Lung (tissue), 12 donors: Measurements from ENCODE around the gene OR51A2. TPM values are rescaled to one million over a fixed set of nuclear protein-coding genes. Genes with fewer than 3 reads are reported as not detected.

ENCODE experiments used
- ATAC-seq: fragments of 200-7000 bp; cut with Tn5 transposase; one replicate; pipeline ENCODE4 v1.9.1; 2020; ENCODE audit warnings: moderate number of reproducible peaks; ENCODE audit not compliant: insufficient read depth, low FRiP score
- DNase-seq, 3 donors: peaks; one replicate each; pipeline ENCODE4 v3.0.0-alpha.2; 2013 to 2017
- H3K27ac ChIP-seq, 2 donors: one replicate each; pipeline ENCODE4 v1.5.1; 2013; ENCODE audit warnings: mild to moderate bottlenecking in 2 of 2, moderate library complexity in 2 of 2, control low read depth in 1 of 2, inconsistent platforms in 1 of 2, low read depth in 1 of 2, low read length in 1 of 2
- H3K27me3 ChIP-seq, 3 donors: one replicate each; pipeline ENCODE4 v1.5.1; 2013; ENCODE audit warnings: low read length in 2 of 3; ENCODE audit not compliant: control insufficient read depth in 3 of 3, insufficient read depth in 3 of 3
- H3K36me3 ChIP-seq, 4 donors: one replicate each; pipeline ENCODE4 v1.5.1; 2013; ENCODE audit warnings: low read length in 4 of 4, mild to moderate bottlenecking in 1 of 4, moderate library complexity in 1 of 4; ENCODE audit not compliant: control insufficient read depth in 4 of 4, insufficient read depth in 4 of 4
- H3K4me1 ChIP-seq, 5 donors: one replicate each; pipeline ENCODE4 v1.5.1; 2013; ENCODE audit warnings: low read length in 5 of 5, mild to moderate bottlenecking in 2 of 5, moderate library complexity in 1 of 5; ENCODE audit not compliant: control insufficient read depth in 5 of 5, insufficient read depth in 5 of 5
- H3K4me3 ChIP-seq: one replicate; pipeline ENCODE4 v1.5.1; 2013; ENCODE audit warnings: mild to moderate bottlenecking, control low read depth, moderate library complexity
- H3K9ac ChIP-seq, 2 donors: one replicate each; pipeline ENCODE4 v1.5.1; 2013; ENCODE audit warnings: low read length in 2 of 2, control low read depth in 1 of 2; ENCODE audit not compliant: insufficient read depth in 1 of 2
- H3K9me3 ChIP-seq, 4 donors: one replicate each; pipeline ENCODE4 v1.5.1; 2013; ENCODE audit warnings: low read length in 3 of 4, mild to moderate bottlenecking in 1 of 4, moderate library complexity in 1 of 4; ENCODE audit not compliant: control insufficient read depth in 4 of 4, insufficient read depth in 3 of 4
- WGBS, 2 donors: extraction: QIAGEN DNeasy Blood & Tissue Kit; methylation state at CpG; one replicate each; pipeline ENCODE4 v1.1.7; 2013; 5-methylcytosine and 5-hydroxymethylcytosine counted together
- polyA plus RNA-seq, 2 donors: library from polyadenylated mRNA; stranded (reverse); fragments of 200-250 nt; gene quantifications; one replicate each; pipeline ENCODE4 v1.2.1, GENCODE V29; 2013
- total RNA-seq, 2 donors: library from RNA; depleted of rRNA in 1 of 2; stranded (reverse); fragments of >200 nt in 1 of 2; gene quantifications; one replicate each; pipeline ENCODE4 v1.2.1, GENCODE V29; 2014 to 2021
- TF ChIP-seq, protein P1 (sequence below): IDR thresholded peaks from 2 replicates; pipeline ENCODE4 v1.5.1; 2012; ENCODE audit warnings: mild to moderate bottlenecking; ENCODE audit errors: control extremely low read depth, extremely low read depth
- donor health status: control.
- donor health status: control.
- donor health status: Bipolar disorder and iron deficiency.
- donor health status: healthy.
- donor health status: DM: yes; HTN: yes; CAD: no.

Gene OR51A2
- total and polyA plus RNA-seq, 4 donors = not detected

DNA sequence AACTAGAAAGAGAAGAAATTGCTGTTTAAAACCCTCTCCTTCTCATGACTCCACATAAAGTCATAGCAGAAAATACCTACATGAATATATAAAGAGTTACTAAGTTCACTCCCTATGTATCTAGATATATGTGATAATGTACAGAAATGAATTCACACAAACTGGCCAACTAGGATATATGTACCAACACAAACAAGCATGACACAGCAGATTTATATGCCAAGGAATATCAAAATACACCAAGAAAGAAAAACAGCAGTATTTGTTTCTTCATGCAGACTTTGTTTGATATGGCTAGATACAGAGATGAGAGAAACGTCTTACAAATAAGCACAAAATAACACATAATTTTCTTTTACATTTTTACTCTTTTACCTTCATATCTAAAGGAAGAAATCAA is 33.2 kb downstream of the OR51A2 start:
- Histone ChIP-seq H3K36me3 (no peaks in the 10 kb centered on the region), H3K4me1 (no peaks in the 10 kb centered on the region), H3K27me3 (no peaks in the 10 kb centered on the region), H3K9ac (no peak overlapping the region), H3K27ac (no peak overlapping the region), H3K4me3 (no peak overlapping the region), H3K9me3 (peaks cover 0 to 3% (median 0%) of the 10 kb centered on the region in 4 donors)
- WGBS, 2 donors = 67 to 69% methylated on average over 1 of the region's 1 CpG
- no peak for ATAC-seq
- DNase-seq = no peak
- TF ChIP-seq, protein P1, sequence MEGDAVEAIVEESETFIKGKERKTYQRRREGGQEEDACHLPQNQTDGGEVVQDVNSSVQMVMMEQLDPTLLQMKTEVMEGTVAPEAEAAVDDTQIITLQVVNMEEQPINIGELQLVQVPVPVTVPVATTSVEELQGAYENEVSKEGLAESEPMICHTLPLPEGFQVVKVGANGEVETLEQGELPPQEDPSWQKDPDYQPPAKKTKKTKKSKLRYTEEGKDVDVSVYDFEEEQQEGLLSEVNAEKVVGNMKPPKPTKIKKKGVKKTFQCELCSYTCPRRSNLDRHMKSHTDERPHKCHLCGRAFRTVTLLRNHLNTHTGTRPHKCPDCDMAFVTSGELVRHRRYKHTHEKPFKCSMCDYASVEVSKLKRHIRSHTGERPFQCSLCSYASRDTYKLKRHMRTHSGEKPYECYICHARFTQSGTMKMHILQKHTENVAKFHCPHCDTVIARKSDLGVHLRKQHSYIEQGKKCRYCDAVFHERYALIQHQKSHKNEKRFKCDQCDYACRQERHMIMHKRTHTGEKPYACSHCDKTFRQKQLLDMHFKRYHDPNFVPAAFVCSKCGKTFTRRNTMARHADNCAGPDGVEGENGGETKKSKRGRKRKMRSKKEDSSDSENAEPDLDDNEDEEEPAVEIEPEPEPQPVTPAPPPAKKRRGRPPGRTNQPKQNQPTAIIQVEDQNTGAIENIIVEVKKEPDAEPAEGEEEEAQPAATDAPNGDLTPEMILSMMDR = no peak

DNA sequence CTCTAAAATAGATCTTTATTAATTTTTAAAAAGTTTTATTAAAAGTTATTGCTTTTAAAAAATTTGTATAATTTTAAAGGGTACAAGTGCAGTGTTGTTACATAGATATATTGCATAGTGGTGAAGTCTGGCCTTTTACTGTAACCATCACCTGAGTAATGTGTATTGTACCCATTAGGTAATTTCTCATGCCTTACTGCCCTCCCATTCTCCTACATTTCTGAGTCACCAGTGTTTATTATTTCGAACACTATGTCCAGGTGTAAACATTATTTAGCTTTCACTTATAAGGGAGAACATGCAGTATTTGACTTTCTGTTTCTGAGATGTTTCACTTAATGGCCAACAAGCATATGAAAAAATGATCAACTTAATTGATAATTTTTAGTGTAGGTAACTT is 33.7 kb downstream of the OR51A2 start:
- 75 to 76% methylated on average over 1 of the region's 1 CpG for WGBS, 2 donors
- Histone ChIP-seq H3K27ac (no peak overlapping the region), H3K4me1 (no peaks in the 10 kb centered on the region), H3K27me3 (no peaks in the 10 kb centered on the region), H3K4me3 (no peak overlapping the region), H3K9me3 (peaks cover 0 to 3% (median 0%) of the 10 kb centered on the region in 4 donors), H3K36me3 (no peaks in the 10 kb centered on the region), H3K9ac (no peak overlapping the region)
- TF ChIP-seq, protein P1 = no peak
- ATAC-seq (no peak), DNase-seq (no peak)

DNA sequence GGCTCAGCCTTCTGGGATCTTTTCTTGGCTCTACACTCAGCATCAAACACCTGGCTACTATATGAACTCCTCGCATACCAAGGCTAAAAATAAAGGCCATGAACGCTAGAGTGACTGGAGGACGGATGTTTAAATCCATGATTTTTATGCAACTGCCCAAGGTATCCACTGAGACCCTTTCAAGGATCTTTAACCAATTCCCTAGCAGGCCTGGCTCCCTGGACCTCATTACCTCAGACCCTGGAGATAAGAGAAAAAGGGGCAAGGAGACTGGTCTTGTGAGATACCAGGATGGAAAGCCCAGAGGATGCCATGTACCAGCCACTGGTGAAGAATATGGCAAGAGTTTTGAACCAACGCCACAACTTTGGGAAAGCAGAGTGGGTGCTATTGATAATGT is 36.3 kb downstream of the OR51A2 start, which contains the start of gene OR51G2:
Gene OR51G2, minus strand, starts transcription at position 101 of the 400 bp plus-strand sequence. CDS start 3,687 bp downstream, outside the sequence.
- WGBS, 2 donors = 87 to 93% methylated on average over 4 of the region's 4 CpGs
- no peak within 1 kb of the TSS for H3K27ac ChIP-seq
- no peak within 1 kb of the TSS for H3K9ac ChIP-seq
- H3K36me3 ChIP-seq = no peaks in the 10 kb centered on the region
- TF ChIP-seq, protein P1 = no peak
- H3K27me3 ChIP-seq = no peaks in the 10 kb centered on the region
- no peak for DNase-seq
- no peak within 1 kb of the TSS for H3K4me3 ChIP-seq
- no peaks in the 10 kb centered on the region for H3K4me1 ChIP-seq
- H3K9me3 ChIP-seq = peaks cover 0 to 3% (median 1%) of the 10 kb centered on the region in 4 donors
- no peak for ATAC-seq

DNA sequence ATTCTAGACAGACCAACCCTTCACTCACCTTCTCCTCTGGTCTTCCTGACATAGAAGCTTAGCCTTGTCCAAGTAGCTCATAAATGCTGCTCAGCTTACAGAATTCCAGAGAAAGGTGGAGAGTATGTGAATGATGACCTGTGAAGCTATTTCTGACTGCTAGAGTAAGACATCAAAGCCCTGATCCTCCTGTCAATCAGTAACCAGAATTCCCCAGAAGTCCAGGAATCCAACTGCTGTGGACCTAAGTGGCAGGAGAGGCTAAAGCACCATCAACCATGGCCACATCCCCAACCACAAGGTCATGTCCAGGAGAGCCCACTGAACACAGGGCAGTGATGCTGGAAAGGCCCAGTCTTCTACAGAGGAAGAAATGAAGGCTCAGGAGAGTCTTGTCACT is 38.9 kb downstream of the OR51A2 start:
- no peak for ATAC-seq
- no peak overlapping the region for H3K9ac ChIP-seq

More for the DNA sequence above, 38.9 kb downstream of the OR51A2 start:
- Histone ChIP-seq H3K9me3 (peaks cover 0 to 3% (median 1%) of the 10 kb centered on the region in 4 donors), H3K4me3 (peak overlapping the region; percentile 13), H3K27ac (no peak overlapping the region), H3K36me3 (no peaks in the 10 kb centered on the region), H3K4me1 (no peaks in the 10 kb centered on the region), H3K27me3 (no peaks in the 10 kb centered on the region)
- TF ChIP-seq, protein P1 = no peak
- no peak for DNase-seq
